ENCODE data around the gene SUPT4H1. TPM values are rescaled to one million over a fixed set of nuclear protein-coding genes. Genes with fewer than 3 reads are reported as not detected.

Gene SUPT4H1
- total RNA-seq = 46.0 and 57.6 TPM in 2 replicates

DNA sequence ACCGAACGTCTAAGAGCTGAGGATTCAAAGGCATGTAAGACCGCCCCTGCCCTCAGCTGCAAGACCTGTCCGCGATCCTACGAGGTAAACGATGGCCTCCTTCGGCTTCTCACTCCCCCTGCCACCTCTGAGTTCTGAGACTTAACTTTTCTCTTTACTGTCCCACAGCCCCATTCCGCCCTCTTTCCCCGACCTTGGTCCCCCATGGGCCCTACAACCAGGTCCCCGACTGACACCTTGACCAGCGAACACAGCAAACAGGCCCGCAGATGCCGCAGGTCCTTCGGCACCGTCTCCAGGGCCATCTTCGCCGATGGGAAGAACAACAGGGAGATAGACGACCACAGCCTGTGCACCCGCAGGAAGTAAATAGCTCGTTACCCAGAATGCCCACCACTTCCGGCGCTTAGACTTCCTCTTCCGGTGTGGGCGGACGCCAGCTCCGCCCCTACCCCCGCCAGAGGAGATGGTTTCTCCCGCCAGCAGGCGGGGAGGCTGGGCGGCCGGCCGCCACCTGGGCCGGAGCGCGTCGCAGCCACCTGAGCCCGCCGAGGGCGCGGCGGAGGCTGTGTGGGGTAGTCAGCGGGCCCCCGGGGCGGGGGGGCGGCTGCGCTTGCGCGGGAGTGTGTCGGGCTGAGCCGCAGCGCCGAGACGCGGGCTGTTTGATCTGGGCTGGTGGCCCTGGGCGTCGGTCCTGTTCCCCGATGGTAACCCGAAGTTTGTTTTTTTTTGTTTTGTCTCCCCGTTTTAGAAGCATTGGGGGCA lies at the start of gene SUPT4H1:
TSS of gene SUPT4H1 (minus strand) at position 371 of the 765 bp plus-strand sequence. CDS start at position 305, 66 bp downstream.

DNA sequence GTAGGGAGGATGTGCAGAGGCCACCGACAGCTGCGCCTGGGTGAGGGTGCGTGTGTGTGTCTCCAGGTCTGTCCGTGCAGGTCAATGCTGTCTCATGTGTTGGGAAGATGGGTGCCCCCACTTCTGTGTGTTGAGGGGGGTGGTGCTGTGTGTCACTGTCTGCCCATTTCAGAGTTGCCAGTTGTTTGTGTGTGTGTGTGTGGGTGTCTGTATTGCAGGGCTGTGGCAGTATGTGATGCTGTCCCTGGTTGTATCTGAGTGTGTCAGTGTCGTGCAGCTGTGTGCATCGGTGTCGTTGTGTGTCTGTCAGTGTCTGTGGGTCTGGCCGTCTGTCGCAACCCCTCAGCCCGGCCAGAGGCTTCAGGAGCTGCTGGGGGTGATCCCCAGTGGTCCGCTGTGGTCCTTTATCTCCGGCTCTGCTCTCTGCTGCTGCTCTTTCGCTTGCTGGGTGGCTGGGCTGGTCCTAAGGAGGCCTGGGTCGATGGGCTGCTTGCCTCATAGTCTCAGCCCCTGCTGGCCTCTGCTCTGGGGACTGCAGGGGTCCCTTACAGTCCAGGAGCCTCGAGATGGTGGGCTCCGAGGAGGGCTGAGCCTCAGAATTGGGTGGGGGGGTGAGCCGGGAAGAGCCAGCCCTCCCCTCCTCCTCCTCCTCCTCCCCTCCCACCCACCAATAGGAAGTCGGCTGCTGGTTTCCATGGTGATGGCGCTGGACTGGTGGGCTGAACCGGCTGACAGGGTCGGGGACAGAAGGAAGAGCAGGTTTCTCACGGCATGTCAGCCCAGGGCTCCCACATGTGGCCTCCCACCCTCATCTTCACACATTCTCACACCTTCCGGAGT lies 23.6 kb downstream of the SUPT4H1 start, which contains the start of gene TSPOAP1:
TSS of gene TSPOAP1 (minus strand) at position 601 of the 840 bp plus-strand sequence. CDS start 875 bp downstream, outside the sequence.

Other genes starting within 250 kb of the SUPT4H1 start
- 0.32 TPM in 1 of 2 replicates, not detected in the other for gene OR4D1, start 203.8 kb downstream of the SUPT4H1 start, total RNA-seq
- gene OR4D2, start 185.2 kb downstream of the SUPT4H1 start, total RNA-seq = not detected in 2 replicates
- not detected in 2 replicates for gene EPX, start 159.5 kb downstream of the SUPT4H1 start, total RNA-seq
- 6.8 and 8.1 TPM in 2 replicates for gene MKS1, start 132.9 kb downstream of the SUPT4H1 start, total RNA-seq
- gene LPO, start 113.6 kb downstream of the SUPT4H1 start, total RNA-seq = not detected in 2 replicates
- gene MPO, start 71.3 kb downstream of the SUPT4H1 start, total RNA-seq = under 0.01 and 0.08 TPM in 2 replicates
- gene TSPOAP1, start 23.4 kb downstream of the SUPT4H1 start, total RNA-seq = 0.65 and 3.2 TPM in 2 replicates
- gene RNF43, start 65.3 kb upstream of the SUPT4H1 start, total RNA-seq = 0.13 and 0.16 TPM in 2 replicates
- not detected in 2 replicates for gene HSF5, start 136.2 kb upstream of the SUPT4H1 start, total RNA-seq
- gene MTMR4, start 162.4 kb upstream of the SUPT4H1 start, total RNA-seq = 30.0 and 31.9 TPM in 2 replicates

All from epithelial cell of alveolus of lung (primary cell).